CD4-positive, alpha-beta T cell treated with Interleukin-17A for 4 hours (primary cell): ENCODE measurements around the gene STAT5A.
A peak's percentile ranks its signal among the peaks of the same experiment; 100 is the strongest.
"Not testable (repeated sequence)": the region's sequence is repeated elsewhere in the genome, so short reads cannot be mapped to it uniquely, and the experiment has no call there.

ENCODE experiments used
- DNase-seq: peaks from one replicate; pipeline ENCODE4 v3.0.0-alpha.2; 2020; ENCODE audit warnings: mixed read lengths

The STAT5A gene

DNA sequence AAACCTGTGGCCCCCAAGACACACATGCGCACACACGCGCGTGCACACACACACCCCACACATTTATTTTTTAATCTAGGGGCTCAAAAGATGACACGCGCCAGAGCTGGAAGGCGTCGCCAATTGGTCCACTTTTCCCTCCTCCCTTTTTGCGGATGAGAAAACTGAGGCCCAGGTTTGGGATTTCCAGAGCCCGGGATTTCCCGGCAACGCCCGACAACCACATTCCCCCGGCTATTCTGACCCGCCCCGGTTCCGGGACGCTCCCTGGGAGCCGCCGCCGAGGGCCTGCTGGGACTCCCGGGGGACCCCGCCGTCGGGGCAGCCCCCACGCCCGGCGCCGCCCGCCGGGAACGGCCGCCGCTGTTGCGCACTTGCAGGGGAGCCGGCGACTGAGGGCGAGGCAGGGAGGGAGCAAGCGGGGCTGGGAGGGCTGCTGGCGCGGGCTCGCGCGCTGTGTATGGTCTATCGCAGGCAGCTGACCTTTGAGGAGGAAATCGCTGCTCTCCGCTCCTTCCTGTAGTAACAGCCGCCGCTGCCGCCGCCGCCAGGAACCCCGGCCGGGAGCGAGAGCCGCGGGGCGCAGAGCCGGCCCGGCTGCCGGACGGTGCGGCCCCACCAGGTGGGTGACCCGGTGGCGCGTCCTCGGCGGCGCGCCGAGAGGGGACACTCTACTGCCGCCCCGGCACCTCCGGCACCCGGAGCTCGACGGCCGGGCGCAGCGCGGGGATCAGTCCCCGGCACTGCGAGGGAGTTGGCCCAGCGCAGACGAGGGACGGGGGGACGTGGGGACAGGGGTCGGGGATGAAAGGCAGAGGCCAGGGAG lies at the start of gene STAT5A:
STAT5A (plus strand) TSS at position 522 of the 826 bp plus-strand sequence. CDS start 914 bp downstream, outside the sequence.
- peak; percentile 86 for DNase-seq

DNA sequence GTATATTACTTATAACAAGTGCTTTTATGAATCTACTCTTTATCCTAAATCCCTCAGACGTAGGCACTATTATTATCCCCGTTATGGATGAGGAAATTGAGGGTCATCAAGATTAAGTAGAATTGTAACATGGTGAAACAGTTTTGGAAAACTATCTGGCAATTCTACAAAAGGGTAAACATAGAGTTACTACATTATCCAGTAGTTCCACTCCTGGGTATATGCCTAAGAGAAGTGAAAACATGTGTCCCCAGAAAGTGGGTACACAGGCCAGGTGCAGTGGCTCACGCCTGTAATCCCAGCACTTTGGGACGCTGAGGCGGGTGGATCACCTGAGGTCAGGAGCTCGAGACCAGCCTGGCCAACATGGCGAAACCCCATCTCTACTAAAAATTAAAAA lies 48.7 kb upstream of the STAT5A start:
- not testable (repeated sequence) for DNase-seq

- no peak for DNase-seq
Observed at GRCh38 chr17:42240201-42240600, 48.1 kb upstream of the STAT5A start.

GRCh38 chr17:42240863-42241262 lies 47.4 kb upstream of the STAT5A start:
- DNase-seq: not testable (repeated sequence)

DNA sequence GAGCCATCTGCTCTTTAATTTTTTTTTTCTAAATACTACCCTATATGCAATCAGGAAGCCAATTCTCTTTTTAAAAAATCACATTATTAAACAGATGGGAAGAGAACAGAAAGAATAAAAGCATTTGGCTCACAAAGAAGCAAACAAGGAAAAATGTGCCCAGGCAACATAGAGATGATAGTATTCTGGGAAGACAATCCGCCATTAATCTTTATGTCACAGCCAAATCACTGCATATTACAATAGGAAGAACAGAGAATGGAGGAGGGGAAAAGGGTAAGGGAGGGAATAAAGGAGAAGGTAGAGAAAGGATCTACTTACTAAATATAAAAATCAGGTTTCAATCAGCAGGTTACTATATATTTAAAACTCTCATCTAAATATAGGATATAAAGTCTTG lies 46.4 kb upstream of the STAT5A start:
- DNase-seq: no peak

DNA sequence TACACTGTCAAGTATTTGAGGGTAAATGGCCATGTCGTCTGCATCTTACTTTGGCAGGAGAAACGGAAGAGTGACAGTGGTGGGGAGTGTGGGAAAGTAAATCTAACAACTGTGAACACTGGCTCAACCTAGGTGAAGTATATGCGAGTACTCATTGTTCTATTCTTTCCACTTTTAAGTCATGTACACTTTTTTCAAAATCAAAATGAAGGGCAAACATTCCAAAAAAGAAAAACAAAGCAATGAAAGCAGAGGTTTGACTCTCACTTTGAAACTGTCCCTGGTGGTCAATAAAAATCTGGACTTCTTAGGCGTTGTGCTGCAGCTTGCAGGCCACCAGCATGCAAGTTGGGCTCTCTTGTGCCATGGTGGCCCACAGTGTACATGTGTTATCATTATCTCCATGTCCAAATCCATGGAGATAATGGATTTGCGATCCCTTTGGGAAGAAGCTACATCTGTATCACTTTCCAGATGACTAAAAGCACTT lies 44.8 kb upstream of the STAT5A start:
- no peak for DNase-seq

GRCh38 chr17:42244116-42244515 lies 44.2 kb upstream of the STAT5A start:
- DNase-seq: not testable (repeated sequence)

DNA sequence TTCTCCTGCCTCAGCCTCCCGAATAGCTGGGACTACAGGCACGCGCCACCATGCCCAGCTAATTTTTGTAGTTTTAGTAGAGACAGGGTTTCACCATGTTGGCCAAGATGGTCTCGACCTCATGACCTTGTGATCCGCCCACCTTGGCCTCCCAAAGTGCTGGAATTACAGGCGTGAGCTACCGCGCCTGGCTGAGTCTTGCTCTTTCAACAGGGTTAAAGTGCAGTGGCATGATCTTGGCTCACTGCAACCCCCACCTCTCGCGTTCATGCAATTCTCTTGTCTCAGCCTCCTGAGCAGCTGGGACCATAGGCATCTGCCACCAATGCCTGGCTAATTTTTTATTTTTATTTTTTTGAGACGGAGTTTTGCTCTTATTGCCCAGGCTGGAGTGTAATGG lies 43.1 kb upstream of the STAT5A start:
- DNase-seq: not testable (repeated sequence)

- DNase-seq: peak; percentile 34
Observed at GRCh38 chr17:42246515-42246914, 41.8 kb upstream of the STAT5A start.

DNA sequence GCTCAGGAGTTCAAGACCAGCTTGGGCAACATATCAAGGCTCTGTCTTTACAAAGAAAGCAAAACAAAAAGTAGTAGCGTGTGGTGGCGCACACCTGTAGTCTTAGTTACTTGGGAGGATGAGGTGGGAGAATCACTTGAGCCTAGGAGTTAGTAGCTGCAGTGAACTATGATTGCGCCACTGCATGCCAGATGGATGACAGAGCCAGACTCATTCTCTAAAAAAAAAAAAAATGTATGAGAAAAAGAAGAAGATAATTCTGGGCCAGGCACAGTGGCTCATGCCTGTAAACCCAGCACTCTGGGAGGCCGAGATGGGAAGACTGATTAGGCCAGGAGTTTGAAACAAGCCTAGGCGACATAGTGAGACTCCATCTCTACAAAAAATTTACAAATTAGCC lies 40.6 kb upstream of the STAT5A start:
- DNase-seq: no peak

- DNase-seq: peak; percentile 83
Observed at GRCh38 chr17:42248351-42249179, 39.7 kb upstream of the STAT5A start.

DNA sequence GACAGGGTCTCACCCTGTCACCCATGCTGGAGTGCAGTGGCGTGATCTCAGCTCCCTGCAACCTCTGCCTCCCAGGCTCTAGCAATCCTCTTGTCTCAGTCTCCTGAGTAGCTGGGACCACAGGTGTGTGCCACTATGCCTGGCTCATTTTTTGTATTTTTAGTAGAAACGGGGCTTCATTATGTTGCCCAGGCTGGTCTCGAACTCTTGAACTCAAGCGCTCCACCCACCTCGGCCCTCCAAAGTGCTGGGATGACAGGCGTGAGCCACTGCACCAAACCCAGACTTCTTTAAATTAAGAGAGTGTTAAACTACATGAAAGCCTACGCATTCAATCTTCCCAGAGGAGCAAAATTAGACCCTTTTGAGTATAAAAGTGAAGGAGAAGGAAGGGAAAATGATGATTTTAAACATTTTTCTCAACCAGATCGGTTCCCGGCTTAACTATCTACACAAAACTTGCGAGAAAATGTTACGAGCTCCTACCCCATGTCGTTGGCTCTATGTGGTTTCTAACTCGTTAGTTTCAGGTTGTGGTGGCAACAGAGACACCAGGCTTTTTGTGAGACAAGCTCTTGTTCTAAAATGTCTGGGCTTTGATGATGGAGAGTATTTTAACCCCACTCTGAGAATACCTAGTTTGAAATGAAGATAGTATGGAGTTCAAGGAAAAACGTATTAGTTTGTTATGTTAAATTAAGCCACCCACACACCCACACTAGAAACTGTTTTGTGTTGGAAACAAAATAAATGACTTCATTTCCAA lies 38.4 kb upstream of the STAT5A start:
- DNase-seq: peak; percentile 53

DNA sequence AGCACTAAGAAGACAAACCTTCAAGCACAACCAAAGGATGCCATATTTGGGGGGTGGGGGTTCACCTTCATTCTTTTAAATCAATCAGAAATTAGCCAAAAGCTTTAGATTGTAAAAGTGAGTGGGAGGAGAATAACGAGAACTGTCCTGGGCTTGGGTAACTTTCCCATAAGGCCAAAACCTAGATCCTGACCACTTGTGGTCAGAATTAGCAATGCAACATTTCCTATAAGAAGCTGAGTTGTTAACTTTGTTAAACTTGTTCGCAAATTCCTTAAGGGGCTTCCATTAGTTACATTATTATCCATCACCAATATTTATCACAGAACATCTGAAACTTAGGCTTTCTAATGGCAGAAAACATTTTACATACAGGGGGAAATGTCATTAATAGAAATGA lies 37.2 kb upstream of the STAT5A start:
- DNase-seq: no peak

GRCh38 chr17:42252597-42253550 lies 35.4 kb upstream of the STAT5A start:
- no peak for DNase-seq

- DNase-seq: no peak
Observed at GRCh38 chr17:42253578-42253977, 34.7 kb upstream of the STAT5A start.

DNA sequence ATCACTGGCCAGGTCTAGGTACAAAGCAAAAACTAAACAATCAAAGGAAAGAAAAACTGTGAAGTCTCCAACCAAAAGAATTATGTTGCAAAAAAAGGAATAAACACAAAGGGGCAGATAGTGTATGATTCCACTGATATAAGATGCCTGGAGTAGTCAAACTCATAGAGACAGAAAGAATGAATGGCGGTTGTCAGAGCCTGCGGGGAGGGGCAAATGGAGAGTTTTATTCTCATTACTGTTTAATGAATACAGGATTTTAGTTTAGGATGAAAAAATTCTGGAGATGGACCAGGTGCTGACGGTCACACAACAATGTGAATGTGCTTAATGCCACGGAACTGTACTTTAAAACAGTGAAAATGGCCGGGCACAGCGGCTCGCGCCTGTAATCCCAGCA lies 32.9 kb upstream of the STAT5A start:
- no peak for DNase-seq

DNA sequence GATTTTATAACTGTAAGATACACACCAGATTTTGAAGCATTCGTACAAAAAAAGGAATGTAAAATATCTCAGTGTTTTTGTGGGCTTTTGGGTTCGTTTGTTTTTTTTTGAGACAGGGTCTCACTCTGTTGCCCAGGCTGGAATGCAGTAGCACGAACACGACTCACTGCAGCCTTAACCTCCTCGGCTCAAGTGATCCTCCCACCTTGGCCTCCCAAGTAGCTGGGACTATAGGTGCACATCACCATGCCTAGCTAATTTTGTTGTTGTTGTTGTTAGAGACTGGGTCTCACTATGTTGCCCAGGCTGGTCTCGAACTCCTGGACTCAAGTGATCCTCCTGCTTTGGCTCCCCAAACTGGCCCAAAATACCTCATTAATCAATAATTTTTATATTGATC lies 28.0 kb upstream of the STAT5A start:
- no peak for DNase-seq

DNA sequence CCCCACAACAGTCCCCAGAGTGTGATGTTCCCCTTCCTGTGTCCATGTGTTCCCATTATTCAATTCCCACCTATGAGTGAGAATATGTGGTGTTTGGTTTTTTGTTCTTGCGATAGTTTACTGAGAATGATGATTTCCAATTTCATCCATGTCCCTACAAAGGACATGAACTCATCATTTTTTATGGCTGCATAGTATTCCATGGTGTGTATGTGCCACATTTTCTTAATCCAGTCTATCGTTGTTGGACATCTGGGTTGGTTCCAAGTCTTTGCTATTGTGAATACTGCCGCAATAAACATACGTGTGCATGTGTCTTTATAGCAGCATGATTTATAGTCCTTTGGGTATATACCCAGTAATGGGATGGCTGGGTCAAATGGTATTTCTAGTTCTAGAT lies 23.9 kb upstream of the STAT5A start:
- not testable (repeated sequence) for DNase-seq

- DNase-seq: no peak
Observed at GRCh38 chr17:42266462-42266861, 21.8 kb upstream of the STAT5A start.

DNA sequence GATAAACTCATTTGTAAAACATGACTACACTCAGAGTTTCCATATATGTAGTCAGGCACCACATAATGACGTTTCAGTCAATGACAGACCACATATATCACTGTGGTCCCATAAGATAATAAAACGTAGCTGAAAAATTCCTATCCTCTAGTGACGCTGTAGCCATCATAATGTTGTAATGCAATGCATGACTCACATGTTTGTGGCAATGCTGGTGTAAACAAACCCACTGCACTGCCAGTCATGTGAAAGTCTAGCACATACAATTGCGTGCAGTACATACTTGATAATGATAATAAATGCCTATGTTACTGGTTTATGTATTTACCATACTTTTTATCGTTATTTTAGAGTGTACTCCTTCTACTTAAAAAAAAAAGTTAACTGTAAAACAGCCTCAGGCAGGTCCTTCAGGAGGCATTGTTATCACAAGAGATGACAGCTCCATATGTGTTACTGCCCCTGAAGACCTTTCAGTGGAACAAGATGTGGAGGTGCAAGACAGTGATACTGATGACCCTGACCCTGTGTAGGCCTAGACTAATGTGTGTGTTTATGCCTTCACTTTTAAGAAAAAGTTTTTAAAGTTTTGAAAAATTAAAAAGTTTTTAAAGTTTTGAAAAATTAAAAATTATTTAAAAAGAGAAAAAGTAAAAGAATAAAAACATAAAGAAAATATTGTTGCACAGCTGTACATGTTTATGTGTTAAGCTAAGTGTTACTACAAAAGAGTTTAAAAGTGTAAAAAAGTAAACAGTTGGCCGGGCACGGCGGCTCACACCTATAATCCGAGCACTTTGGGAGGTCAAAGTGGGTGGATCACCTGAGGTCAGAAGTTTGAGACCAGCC lies 21.2 kb upstream of the STAT5A start:
- DNase-seq: peak; percentile 36

GRCh38 chr17:42268236-42268635 lies 20.1 kb upstream of the STAT5A start:
- DNase-seq: no peak
